ENCODE measurements around the gene ZNF765.

DNA sequence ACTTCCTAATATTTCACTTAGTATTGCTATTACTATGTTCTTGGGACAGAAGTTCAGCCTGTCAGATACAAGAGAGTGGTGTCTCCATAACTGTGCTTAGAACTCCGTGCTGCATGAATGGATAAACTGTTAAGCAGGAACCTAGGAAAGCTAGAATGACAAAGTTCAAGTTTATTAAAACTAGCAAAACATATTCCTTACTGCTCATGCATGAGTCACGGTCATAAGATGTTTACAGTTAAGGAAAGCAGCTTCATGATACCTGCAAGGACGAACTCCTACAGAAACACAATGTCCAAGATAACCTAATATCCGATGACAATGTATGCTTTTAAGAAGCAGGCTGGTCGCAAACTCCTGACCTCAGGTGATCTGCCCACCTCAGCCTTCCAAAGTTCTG, 6.0 kb upstream of the ZNF765 start:
- TF ChIP-seq, protein P1, sequence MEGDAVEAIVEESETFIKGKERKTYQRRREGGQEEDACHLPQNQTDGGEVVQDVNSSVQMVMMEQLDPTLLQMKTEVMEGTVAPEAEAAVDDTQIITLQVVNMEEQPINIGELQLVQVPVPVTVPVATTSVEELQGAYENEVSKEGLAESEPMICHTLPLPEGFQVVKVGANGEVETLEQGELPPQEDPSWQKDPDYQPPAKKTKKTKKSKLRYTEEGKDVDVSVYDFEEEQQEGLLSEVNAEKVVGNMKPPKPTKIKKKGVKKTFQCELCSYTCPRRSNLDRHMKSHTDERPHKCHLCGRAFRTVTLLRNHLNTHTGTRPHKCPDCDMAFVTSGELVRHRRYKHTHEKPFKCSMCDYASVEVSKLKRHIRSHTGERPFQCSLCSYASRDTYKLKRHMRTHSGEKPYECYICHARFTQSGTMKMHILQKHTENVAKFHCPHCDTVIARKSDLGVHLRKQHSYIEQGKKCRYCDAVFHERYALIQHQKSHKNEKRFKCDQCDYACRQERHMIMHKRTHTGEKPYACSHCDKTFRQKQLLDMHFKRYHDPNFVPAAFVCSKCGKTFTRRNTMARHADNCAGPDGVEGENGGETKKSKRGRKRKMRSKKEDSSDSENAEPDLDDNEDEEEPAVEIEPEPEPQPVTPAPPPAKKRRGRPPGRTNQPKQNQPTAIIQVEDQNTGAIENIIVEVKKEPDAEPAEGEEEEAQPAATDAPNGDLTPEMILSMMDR (IDR thresholded peaks at IDR 0.05) = no peak
- TF ChIP-seq POLR2A (IDR thresholded peaks at IDR 0.05) = no peak

Measured in body of pancreas (tissue), 4 donors.